B cell (primary cell): Measurements from ENCODE around the gene PYGO2. TPM values are rescaled to one million over a fixed set of nuclear protein-coding genes. Genes with fewer than 3 reads are reported as not detected.
A peak's percentile ranks its signal among the peaks of the same experiment; 100 is the strongest.

Experiments used
- ATAC-seq: fragments of 200-7000 bp; cut with Tn5 transposase; one replicate; pipeline ENCODE4 v1.10.0; 2021; ENCODE audit warnings: low read depth, mild to moderate bottlenecking, moderate number of reproducible peaks, moderate library complexity
- CTCF ChIA-PET: fragments of 350-600 bp; sonication (Branson Sonifier 250); formaldehyde crosslinking; loops from one replicate; lab custom pipeline; 2021; ENCODE audit warnings: antibody characterized with exemption, inconsistent platforms; lab: Charles Lee
- POLR2A ChIA-PET: fragments of 350-600 bp; sonication (Branson Sonifier 250); formaldehyde crosslinking; loops from one replicate; lab custom pipeline; 2021; ENCODE audit warnings: antibody characterized with exemption; lab: Charles Lee
- DNase-seq: peaks from one replicate; pipeline ENCODE4 v3.0.0; 2013
- H2AFZ ChIP-seq: 2 replicates; pipeline ENCODE4 v1.6.1; 2012; ENCODE audit warnings: mild to moderate bottlenecking, low read depth, low read length; ENCODE audit not compliant: insufficient read depth, poor library complexity, severe bottlenecking
- H3K27ac ChIP-seq, 2 donors: 1 replicate in 1 of 2; 2 replicates in 1 of 2; pipeline ENCODE4 v1.5.1; 2012 to 2013; ENCODE audit warnings: low read length in 2 of 2, mild to moderate bottlenecking in 2 of 2, moderate library complexity in 1 of 2
- H3K27me3 ChIP-seq, 4 experiments: fragments of 200-600 bp in 1 of 4; sonication (generic) in 1 of 4; replicated peaks in 1 of 4; 1 replicate in 2 of 4; 2 replicates in 2 of 4; pipeline versions ENCODE4 v1.6.1 to v1.7.0; 2013 to 2016; ENCODE audit warnings: low read length in 3 of 4, mild to moderate bottlenecking in 2 of 4, mixed read lengths in 1 of 4, moderate library complexity in 1 of 4; ENCODE audit not compliant: insufficient read depth in 4 of 4, control insufficient read depth in 3 of 4; ENCODE audit errors: control extremely low read depth in 1 of 4
- H3K36me3 ChIP-seq, 2 experiments: replicated peaks in 1 of 2; 1 replicate in 1 of 2; 2 replicates in 1 of 2; pipeline versions ENCODE4 v1.6.1 to v1.7.1; 2013; ENCODE audit warnings: low read length in 1 of 2; ENCODE audit not compliant: insufficient read depth in 2 of 2, control insufficient read depth in 1 of 2; ENCODE audit errors: control extremely low read depth in 1 of 2, extremely low read depth in 1 of 2
- H3K4me1 ChIP-seq, 2 donors: fragments of 200-600 bp in 1 of 2; sonication (generic) in 1 of 2; 1 replicate in 1 of 2; 2 replicates in 1 of 2; pipeline versions ENCODE4 v1.5.1 to v1.6.1; 2013 to 2017; ENCODE audit warnings: low read length in 2 of 2; ENCODE audit not compliant: control insufficient read depth in 2 of 2, insufficient read depth in 2 of 2
- H3K4me2 ChIP-seq: replicated peaks from 2 replicates; pipeline ENCODE3; 2012; ENCODE audit warnings: mild to moderate bottlenecking, low read depth, low read length; ENCODE audit not compliant: poor library complexity, severe bottlenecking
- H3K4me3 ChIP-seq, 5 experiments: fragments of 200-600 bp in 1 of 5; sonication (generic) in 1 of 5; 1 replicate in 3 of 5; 2 replicates in 2 of 5; pipeline versions ENCODE4 v1.5.1 to v1.7.0; 2011 to 2016; ENCODE audit warnings: low read length in 4 of 5, mild to moderate bottlenecking in 4 of 5, low read depth in 2 of 5, control low read depth in 1 of 5, moderate library complexity in 1 of 5; ENCODE audit not compliant: insufficient read depth in 1 of 5; ENCODE audit errors: control extremely low read depth in 1 of 5, extremely low read depth in 1 of 5
- H3K79me2 ChIP-seq: fragments of 200-600 bp; sonication (generic); one replicate; pipeline ENCODE4 v1.6.0; 2016; ENCODE audit warnings: low read length; ENCODE audit not compliant: control insufficient read depth, insufficient read depth
- H3K9ac ChIP-seq: fragments of 200-600 bp; sonication (generic); 2 replicates; pipeline ENCODE4 v1.6.1; 2017; ENCODE audit warnings: mild to moderate bottlenecking, low read length, moderate library complexity
- H3K9me3 ChIP-seq, 3 donors: one replicate each; pipeline versions ENCODE4 v1.6.1 to v1.7.1; 2013; ENCODE audit warnings: low read length in 2 of 3; ENCODE audit not compliant: control insufficient read depth in 2 of 3, insufficient read depth in 1 of 3; ENCODE audit errors: control extremely low read depth in 1 of 3
- H4K20me1 ChIP-seq: 2 replicates; pipeline ENCODE4 v1.6.0; 2012; ENCODE audit warnings: mild to moderate bottlenecking, low read length; ENCODE audit not compliant: insufficient read depth, control insufficient read depth, poor library complexity, severe bottlenecking
- H3K27ac Mint-ChIP-seq: one replicate; pipeline ENCODE4 v1.8.0; 2021; ENCODE audit warnings: mixed read lengths
- H3K27me3 Mint-ChIP-seq: one replicate; pipeline ENCODE4 v1.8.0; 2021; ENCODE audit warnings: mixed read lengths
- H3K4me1 Mint-ChIP-seq: one replicate; pipeline ENCODE4 v1.8.0; 2021; ENCODE audit warnings: mixed read lengths
- H3K4me3 Mint-ChIP-seq: one replicate; pipeline ENCODE4 v1.8.0; 2021; ENCODE audit warnings: mixed read lengths
- H3K9me3 Mint-ChIP-seq: one replicate; pipeline ENCODE4 v1.8.0; 2022; ENCODE audit warnings: mixed read lengths; ENCODE audit not compliant: insufficient read depth
- EZH2 ChIP-seq: IDR thresholded peaks from 2 replicates; pipeline ENCODE4 v1.6.1; 2012; ENCODE audit warnings: borderline replicate concordance, low read depth, mild to moderate bottlenecking, moderate library complexity, low read length; ENCODE audit not compliant: insufficient read depth, poor library complexity, severe bottlenecking
- WGBS: methylation state at CpG from one replicate; pipeline ENCODE4 v1.1.5; 2013; ENCODE audit warnings: missing lambda C conversion rate; ENCODE audit not compliant: insufficient coverage; 5-methylcytosine and 5-hydroxymethylcytosine counted together
- intact Hi-C: fragments of 100-400 bp; cut with micrococcal nuclease; formaldehyde crosslinking; loops from one replicate; pipeline ENCODE4 v1.10.0; 2022
- polyA plus RNA-seq: library from polyadenylated mRNA; depleted of rRNA; stranded (reverse); fragments of >200 nt; gene quantifications from 2 replicates; pipeline ENCODE4 v1.2.3, GENCODE V29; 2012
- total RNA-seq, 2 donors: library from RNA; stranded (reverse); fragments of 120-200 nt in 1 of 2; gene quantifications; 1 replicate in 1 of 2; 2 replicates in 1 of 2; pipeline versions ENCODE4 v1.2.3 to v1.2.4, GENCODE V29; 2013 to 2022
- TF ChIP-seq, protein P1 (sequence below): fragments of 200-600 bp; IDR thresholded peaks from one replicate; pipeline ENCODE4 v1.8.0; 2022; ENCODE audit warnings: antibody characterized with exemption, mild to moderate bottlenecking

The PYGO2 gene
- total and polyA plus RNA-seq, 2 donors (not counting 1 experiment from before 2014, with no cell fraction given): 22.2 to 52.7 TPM

DNA sequence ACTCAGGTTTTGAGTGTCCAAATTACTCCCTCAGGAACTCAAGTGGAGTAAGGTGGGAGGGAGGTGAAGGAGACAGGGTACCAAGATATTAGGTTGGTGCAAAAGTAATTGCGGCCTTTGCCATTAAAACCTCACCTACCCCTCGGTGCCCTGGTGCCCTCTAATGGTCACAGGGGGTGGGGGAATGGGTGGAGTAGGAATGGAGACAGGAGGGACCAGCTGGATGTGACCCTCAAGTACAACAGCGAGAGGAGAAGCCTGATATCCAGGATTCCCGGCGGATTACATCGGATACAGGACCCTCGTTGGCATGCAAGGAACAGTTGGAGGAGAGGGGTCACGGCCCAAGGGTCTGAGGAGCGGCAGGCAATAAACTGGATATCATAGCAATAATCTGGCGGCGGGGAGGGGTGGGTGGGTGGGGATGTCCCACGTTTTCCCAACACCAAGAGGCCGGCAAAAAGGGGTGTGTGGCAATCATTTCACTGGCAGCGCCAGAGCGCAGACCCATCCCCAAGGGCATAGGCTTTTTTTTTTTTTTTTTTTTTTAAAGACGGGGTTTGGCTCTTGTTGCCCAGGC, 36.7 kb upstream of the PYGO2 start:
- TF ChIP-seq EZH2: no peak
- TF ChIP-seq, protein P1, sequence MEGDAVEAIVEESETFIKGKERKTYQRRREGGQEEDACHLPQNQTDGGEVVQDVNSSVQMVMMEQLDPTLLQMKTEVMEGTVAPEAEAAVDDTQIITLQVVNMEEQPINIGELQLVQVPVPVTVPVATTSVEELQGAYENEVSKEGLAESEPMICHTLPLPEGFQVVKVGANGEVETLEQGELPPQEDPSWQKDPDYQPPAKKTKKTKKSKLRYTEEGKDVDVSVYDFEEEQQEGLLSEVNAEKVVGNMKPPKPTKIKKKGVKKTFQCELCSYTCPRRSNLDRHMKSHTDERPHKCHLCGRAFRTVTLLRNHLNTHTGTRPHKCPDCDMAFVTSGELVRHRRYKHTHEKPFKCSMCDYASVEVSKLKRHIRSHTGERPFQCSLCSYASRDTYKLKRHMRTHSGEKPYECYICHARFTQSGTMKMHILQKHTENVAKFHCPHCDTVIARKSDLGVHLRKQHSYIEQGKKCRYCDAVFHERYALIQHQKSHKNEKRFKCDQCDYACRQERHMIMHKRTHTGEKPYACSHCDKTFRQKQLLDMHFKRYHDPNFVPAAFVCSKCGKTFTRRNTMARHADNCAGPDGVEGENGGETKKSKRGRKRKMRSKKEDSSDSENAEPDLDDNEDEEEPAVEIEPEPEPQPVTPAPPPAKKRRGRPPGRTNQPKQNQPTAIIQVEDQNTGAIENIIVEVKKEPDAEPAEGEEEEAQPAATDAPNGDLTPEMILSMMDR: no peak
- WGBS: 100% methylated on average over 1 of the region's 16 CpGs
- Histone ChIP-seq H3K79me2 (peaks cover 14% of the 10 kb centered on the region), H3K9ac (no peak overlapping the region), H3K27me3 (no peaks in the 10 kb centered on the region), H2AFZ (no peak overlapping the region), H4K20me1 (no peaks in the 10 kb centered on the region), H3K4me1 (peaks cover 11 to 17% of the 10 kb centered on the region in 2 donors), H3K4me2 (peak overlapping the region; percentile 97), H3K4me3 (no peak overlapping the region), H3K9me3 (no peaks in the 10 kb centered on the region), H3K27ac (no peak overlapping the region), H3K36me3 (no peaks in the 10 kb centered on the region)
- ATAC-seq (no peak), DNase-seq (no peak)
- peaks cover 23% of the 10 kb centered on the region for H3K4me1 Mint-ChIP-seq
- H3K9me3 Mint-ChIP-seq: no peaks in the 10 kb centered on the region
- ChIA-PET POLR2A (interaction anchor here (0.7 to 7.4 kb wide), 8 partner anchors 10 to 139 kb away, joined by 3 to 74 read pairs (median 6); partner anchors contain the start of genes CKS1B, FLAD1 and PYGO2), CTCF (interaction anchor here (0.6 to 18.4 kb wide), 20 partner anchors 10 to 953 kb away, joined by 3 to 295 read pairs (median 6); partner anchors contain the start of genes CKS1B, FLAD1, PBXIP1 and PMVK)
- H3K4me3 Mint-ChIP-seq: peak overlapping the region; percentile 26
- H3K27ac Mint-ChIP-seq: peak overlapping the region; percentile 17
- intact Hi-C loops: no loop called here
- H3K27me3 Mint-ChIP-seq: no peaks in the 10 kb centered on the region

DNA sequence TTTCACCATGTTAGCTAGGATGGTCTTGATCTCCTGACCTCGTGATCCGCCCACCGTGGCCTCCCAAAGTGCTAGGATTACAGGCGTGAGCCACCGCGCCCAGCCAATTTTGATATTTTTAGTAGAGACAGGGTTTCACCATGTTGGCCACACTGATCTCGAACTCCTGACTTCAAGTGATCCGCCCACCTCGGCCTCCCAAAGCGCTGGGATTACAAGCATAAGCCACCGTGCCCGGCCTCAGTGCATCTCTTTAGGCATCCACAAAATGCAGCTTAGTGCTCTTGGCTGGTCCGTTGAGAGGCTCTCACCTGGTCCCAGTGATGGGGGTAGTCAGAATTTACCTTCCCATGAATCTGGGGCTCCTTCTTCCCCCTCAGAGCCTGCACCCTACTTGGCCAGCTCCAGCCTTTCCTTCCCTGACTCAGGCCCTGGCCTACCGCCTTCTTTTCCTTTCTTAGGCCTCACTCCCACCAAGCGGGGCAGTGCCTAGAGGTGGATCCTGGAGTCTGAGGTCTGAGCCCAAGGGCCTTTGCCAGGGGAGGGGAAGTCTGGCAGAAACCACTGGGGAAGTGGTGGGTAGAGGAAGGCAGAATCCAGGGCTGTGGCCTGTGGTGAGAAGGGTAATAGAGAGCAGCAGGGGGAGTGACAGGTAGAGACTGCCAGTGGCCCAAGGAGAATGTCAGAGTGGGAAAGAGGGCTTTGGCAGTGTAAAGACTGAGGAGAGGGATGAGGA, 35.6 kb upstream of the PYGO2 start:
- 76% methylated on average over 11 of the region's 15 CpGs for WGBS
- TF ChIP-seq EZH2: no peak
- TF ChIP-seq, protein P1: no peak
- DNase-seq (no peak), ATAC-seq (no peak)
- intact Hi-C loops: no loop called here
- no peak overlapping the region for H3K4me2 ChIP-seq
- H3K27me3 ChIP-seq: no peaks in the 10 kb centered on the region
- peaks cover 0 to 6% of the 10 kb centered on the region in 2 experiments for H3K36me3 ChIP-seq
- no peak overlapping the region for H3K4me3 ChIP-seq
- POLR2A ChIA-PET: no interaction called here
- H3K27ac ChIP-seq: no peak overlapping the region
- peaks cover 11 to 17% of the 10 kb centered on the region in 2 donors for H3K4me1 ChIP-seq
- no peaks in the 10 kb centered on the region for H3K9me3 ChIP-seq
- no peaks in the 10 kb centered on the region for H3K9me3 Mint-ChIP-seq
- H3K79me2 ChIP-seq: peaks cover 5% of the 10 kb centered on the region
- no peaks in the 10 kb centered on the region for H3K27me3 Mint-ChIP-seq
- no peak overlapping the region for H3K27ac Mint-ChIP-seq
- CTCF ChIA-PET: interaction anchor here (0.7 to 18.4 kb wide), 10 partner anchors 14 to 90 kb away, joined by 3 to 295 read pairs (median 3); partner anchors contain the start of genes FLAD1, PBXIP1 and PYGO2
- no peak overlapping the region for H3K9ac ChIP-seq
- peaks cover 23% of the 10 kb centered on the region for H3K4me1 Mint-ChIP-seq
- no peak overlapping the region for H3K4me3 Mint-ChIP-seq
- H2AFZ ChIP-seq: no peak overlapping the region
- H4K20me1 ChIP-seq: no peaks in the 10 kb centered on the region
